ENCODE data around the gene TBC1D20. TPM values are rescaled to one million over a fixed set of nuclear protein-coding genes. Genes with fewer than 3 reads are reported as not detected.
"Not testable (repeated sequence)": the region's sequence is repeated elsewhere in the genome, so short reads cannot be mapped to it uniquely, and the experiment has no call there.

The TBC1D20 gene
- total RNA-seq, 2 donors from 2014 or later, result 38.0 to 53.1 TPM

GRCh38 chr20:478949-479429, 16.7 kb upstream of the TBC1D20 start:
- TF ChIP-seq, protein P1, sequence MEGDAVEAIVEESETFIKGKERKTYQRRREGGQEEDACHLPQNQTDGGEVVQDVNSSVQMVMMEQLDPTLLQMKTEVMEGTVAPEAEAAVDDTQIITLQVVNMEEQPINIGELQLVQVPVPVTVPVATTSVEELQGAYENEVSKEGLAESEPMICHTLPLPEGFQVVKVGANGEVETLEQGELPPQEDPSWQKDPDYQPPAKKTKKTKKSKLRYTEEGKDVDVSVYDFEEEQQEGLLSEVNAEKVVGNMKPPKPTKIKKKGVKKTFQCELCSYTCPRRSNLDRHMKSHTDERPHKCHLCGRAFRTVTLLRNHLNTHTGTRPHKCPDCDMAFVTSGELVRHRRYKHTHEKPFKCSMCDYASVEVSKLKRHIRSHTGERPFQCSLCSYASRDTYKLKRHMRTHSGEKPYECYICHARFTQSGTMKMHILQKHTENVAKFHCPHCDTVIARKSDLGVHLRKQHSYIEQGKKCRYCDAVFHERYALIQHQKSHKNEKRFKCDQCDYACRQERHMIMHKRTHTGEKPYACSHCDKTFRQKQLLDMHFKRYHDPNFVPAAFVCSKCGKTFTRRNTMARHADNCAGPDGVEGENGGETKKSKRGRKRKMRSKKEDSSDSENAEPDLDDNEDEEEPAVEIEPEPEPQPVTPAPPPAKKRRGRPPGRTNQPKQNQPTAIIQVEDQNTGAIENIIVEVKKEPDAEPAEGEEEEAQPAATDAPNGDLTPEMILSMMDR (IDR thresholded peaks at IDR 0.05), result peak; percentile 47 to 72 (median 70)
- no peak for TF ChIP-seq POLR2A (IDR thresholded peaks at IDR 0.05)
- TF ChIP-seq POLR2AphosphoS5 (IDR thresholded peaks at IDR 0.05), result no peak
- H3K4me1 ChIP-seq (replicated peaks), result no peaks in the 10 kb centered on the region
- no peak overlapping the region for H3K4me3 ChIP-seq
- H3K9me3 ChIP-seq, result no peaks in the 10 kb centered on the region
- H3K36me3 ChIP-seq, result peaks cover 0 to 7% of the 10 kb centered on the region in 2 donors
- WGBS, result 54% methylated on average over 3 of the region's 3 CpGs
- peak; percentile 39 for DNase-seq (ENCODE audit: low spot score)
- no peak overlapping the region for H3K27ac ChIP-seq
- intact Hi-C loops (cut with DNase I), result loop anchor here (2.0 kb wide), 1 partner anchor 124 kb away; no protein-coding TSS in a partner anchor
- no peaks in the 10 kb centered on the region for H3K27me3 ChIP-seq (replicated peaks; ENCODE audit: insufficient read depth)

GRCh38 chr20:478010-478948, 15.9 kb upstream of the TBC1D20 start:
- TF ChIP-seq POLR2AphosphoS5 (IDR thresholded peaks at IDR 0.05), result no peak
- no peak for TF ChIP-seq POLR2A (IDR thresholded peaks at IDR 0.05)
- TF ChIP-seq, protein P1 (IDR thresholded peaks at IDR 0.05), result no peak
- WGBS, result 85% methylated on average over 8 of the region's 8 CpGs
- H3K36me3 ChIP-seq, result peaks cover 0 to under 1% of the 10 kb centered on the region in 2 donors
- intact Hi-C loops (cut with DNase I), result loop anchor here (2.0 kb wide), 1 partner anchor 123 kb away; no protein-coding TSS in a partner anchor
- no peak for DNase-seq (ENCODE audit: low spot score)
- no peak overlapping the region for H3K4me3 ChIP-seq
- no peak overlapping the region for H3K27ac ChIP-seq
- no peaks in the 10 kb centered on the region for H3K9me3 ChIP-seq
- H3K27me3 ChIP-seq (replicated peaks; ENCODE audit: insufficient read depth), result no peaks in the 10 kb centered on the region
- H3K4me1 ChIP-seq (replicated peaks), result no peaks in the 10 kb centered on the region

- intact Hi-C loops (cut with DNase I), result not testable (repeated sequence)
- WGBS, result 97% methylated on average over 6 of the region's 6 CpGs
These were observed 14.4 kb upstream of the TBC1D20 start for GRCh38 chr20:476561-477249.

GRCh38 chr20:475463-476357, 13.4 kb upstream of the TBC1D20 start:
- no peaks in the 10 kb centered on the region for H3K36me3 ChIP-seq
- H3K9me3 ChIP-seq, result no peaks in the 10 kb centered on the region
- WGBS, result 63% methylated on average over 6 of the region's 6 CpGs
- TF ChIP-seq, protein P1 (IDR thresholded peaks at IDR 0.05), result no peak
- TF ChIP-seq POLR2AphosphoS5 (IDR thresholded peaks at IDR 0.05) (no peak), POLR2A (IDR thresholded peaks at IDR 0.05) (no peak)
- intact Hi-C loops (cut with DNase I), result no loop called here
- no peaks in the 10 kb centered on the region for H3K27me3 ChIP-seq (replicated peaks; ENCODE audit: insufficient read depth)
- DNase-seq (ENCODE audit: low spot score), result no peak
- H3K4me1 ChIP-seq (replicated peaks), result no peaks in the 10 kb centered on the region
- no peak overlapping the region for H3K27ac ChIP-seq
- H3K4me3 ChIP-seq, result no peak overlapping the region

More at GRCh38 chr20:476561-477249, 14.4 kb upstream of the TBC1D20 start:
- H3K4me1 ChIP-seq (replicated peaks); DNase-seq (ENCODE audit: low spot score); H3K9me3 ChIP-seq; H3K27me3 ChIP-seq (replicated peaks; ENCODE audit: insufficient read depth); H3K36me3 ChIP-seq; H3K4me3 ChIP-seq; H3K27ac ChIP-seq: not testable (repeated sequence)

Measured in prostate gland (tissue), 2 donors.